SHP77 (cell line): Measurements from ENCODE around the gene ZNF787.

Experiments used
- DNase-seq, 2 experiments: peaks; one replicate each; lab custom pipeline; 2025; lab: John Stamatoyannopoulos, UW

The ZNF787 gene

GRCh38 chr19:56120371-56121179 lies 520 bp downstream of the ZNF787 start:
- DNase-seq = peak; percentile 58 to 65

DNA sequence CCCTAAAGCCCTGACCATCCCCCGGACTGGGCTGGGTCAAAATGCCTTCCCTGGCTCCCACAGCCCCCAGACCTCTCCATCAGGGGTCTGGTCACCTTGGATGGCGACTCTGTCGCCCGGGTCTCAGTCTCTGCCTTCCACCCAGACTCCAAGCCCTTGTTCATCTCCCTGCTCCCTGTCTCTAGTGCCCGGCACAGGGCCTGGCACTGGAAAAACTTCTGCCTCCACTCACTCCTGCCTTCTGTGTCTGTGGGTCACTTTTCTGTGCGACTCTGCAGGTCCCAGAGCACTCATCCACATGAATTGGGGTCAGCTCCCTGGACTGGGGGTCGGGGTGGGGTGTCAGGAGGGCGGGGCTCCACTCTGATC lies 1.1 kb downstream of the ZNF787 start:
- DNase-seq = no peak

GRCh38 chr19:56119582-56119978 lies 1.5 kb downstream of the ZNF787 start:
- no peak for DNase-seq

DNA sequence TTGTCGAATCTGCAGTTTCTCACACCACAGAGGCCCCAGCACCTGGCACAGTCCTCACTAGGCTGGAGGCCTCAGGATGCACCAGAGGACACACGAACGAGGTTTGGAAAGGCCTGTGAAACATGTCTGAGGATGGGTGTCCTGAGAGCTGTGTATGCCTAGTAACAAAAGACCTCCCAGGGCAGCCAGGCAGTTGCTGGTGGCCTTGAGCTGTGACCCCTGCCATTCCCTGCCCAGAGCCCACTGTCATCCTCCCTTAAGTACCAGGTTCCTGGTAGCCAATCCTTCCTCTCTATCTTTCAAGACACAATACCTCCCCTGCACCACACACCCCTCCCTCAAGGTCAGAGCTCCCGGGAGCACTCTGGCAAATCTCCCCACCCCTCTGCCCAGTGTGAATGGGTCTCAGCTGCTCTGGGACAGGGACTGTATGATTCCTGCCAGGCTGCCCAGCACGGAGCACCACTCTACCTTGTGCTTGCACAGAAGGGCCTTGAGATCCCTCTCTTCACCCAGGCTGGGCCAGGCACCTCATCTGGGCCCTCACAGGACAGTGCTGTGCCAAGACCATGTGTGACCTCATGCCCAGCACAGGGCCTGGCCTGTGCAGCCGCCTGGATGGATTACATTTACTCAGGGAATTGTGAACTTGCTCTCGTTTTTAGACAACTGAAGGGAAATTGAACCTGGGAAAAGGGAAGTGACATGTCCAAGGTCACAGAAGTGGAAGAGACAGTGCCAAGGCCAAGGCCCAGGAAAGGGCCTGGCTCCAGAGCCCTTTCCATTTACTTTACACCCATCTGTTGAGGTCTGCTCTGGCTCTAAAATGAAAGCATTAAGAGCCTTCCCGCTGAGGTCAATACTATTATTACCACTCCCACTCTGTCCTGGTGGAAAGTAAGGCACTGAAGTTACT lies 2.2 kb downstream of the ZNF787 start:
- no peak for DNase-seq

DNA sequence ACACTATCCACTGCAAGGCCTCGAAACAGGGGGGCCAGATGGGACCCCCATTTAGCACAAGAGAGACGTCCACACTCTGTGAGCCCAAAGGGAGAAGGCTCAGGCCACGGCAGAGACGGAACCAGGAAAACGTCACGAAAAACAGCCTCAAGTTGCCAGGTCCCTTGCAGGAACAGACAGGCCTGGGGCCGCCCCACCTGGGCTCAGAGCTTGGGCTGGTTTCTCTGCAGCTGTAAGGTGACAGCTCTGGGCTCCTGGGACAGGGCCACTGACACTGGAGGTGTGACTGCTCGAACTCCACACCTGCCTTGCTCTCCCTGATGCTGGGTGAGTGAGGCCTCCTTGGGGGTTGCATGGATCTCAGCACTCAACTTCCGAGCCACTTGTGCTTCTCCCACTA lies 3.2 kb downstream of the ZNF787 start:
- DNase-seq = no peak

DNA sequence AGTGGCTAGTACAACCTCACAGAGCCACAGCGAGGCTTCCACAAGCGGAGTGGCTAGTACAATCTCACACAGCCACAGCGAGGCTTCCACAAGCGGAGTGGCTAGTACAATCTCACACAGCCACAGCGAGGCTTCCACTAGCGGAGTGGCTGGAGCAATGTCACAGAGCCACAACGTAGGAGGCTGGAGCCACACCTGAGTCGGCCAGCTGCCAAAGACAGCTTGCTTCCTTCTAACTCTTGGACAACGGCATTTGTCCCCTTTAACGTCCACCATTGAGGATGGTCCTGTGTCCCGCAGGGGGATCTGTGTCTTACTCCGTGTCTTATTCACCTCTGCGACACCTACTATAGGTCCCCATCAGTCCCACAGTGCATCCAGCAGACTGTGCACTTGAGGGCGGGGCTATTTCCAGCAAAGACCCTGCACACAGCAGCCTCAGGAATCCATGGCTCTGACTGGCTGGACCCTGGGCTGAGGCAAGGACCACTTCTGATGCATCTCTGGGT lies 3.7 kb downstream of the ZNF787 start:
- DNase-seq = no peak

- no peak for DNase-seq
These were observed 4.5 kb downstream of the ZNF787 start for GRCh38 chr19:56116606-56117005.

- DNase-seq = no peak
These were observed 5.6 kb downstream of the ZNF787 start for GRCh38 chr19:56115490-56115889.

- DNase-seq = no peak
These were observed 6.4 kb downstream of the ZNF787 start for GRCh38 chr19:56114778-56115110.

GRCh38 chr19:56114051-56114777 lies 6.9 kb downstream of the ZNF787 start:
- DNase-seq = no peak

- no peak for DNase-seq
These were observed 7.9 kb downstream of the ZNF787 start for GRCh38 chr19:56113074-56113632.

DNA sequence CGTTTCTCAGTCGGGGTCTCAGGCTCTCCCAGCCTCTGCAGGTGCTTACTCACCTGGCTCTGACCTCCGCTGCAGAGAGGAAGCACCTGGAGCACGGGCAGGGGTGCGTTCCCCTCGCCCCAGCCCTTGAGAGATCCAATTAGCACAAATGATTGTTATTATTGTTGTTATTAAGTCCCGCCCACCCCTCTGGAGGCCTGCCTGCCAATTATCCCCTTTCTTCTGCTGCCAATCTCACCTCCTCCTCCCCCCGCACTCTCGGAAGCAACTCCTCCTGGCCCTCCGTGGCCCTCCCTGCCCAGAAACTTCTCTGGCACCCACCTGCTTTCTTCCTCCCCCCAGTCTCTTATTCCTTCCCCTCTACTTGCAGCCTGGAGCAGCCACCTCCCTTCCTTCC lies 8.8 kb downstream of the ZNF787 start:
- DNase-seq = no peak

- DNase-seq = no peak
These were observed 9.3 kb downstream of the ZNF787 start for GRCh38 chr19:56111601-56112312.

DNA sequence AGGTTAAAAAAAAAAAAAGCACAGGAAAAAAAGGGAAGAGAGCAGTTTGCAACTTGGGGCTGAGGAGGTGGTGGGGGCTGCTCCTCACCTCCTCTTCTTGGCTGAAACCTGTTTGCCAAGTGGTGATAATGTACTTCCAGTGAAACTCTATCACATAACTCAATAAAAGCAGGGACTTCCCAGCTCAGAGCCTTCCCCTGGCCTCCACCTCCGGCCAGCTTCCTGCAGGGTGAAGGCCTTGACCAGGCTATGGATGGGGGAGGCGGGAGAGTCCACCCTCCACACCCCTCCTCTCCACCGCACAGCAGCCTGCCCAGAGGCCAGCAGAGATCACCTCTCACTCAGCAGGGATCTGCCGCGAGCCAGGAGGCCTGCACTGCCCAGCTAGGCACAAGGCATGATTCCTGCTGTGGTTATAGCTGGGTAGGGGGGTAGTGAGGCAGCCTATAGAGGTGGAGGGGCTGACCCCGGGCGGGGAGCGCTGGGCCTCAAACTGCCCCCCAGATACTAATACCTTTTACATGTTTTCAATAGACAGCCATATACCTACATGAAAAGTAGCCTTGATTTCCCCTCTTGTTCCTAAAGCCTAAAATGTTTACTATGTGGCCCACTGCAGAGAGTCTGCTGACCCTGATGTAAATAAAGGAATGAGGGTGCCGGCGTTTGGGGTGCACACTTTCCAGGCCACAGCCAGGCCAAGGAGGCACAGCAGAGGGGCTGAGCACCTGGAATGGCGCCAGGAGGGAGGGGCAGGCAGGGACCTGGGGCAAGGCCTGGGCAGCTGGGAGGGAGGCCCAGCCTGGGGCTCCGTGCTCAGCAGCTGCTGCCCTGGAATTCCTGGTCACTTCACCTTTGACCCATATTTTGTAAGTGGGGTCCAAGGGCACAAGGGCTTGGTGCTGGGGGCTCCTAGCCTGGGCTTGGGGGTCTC lies 10.3 kb downstream of the ZNF787 start:
- no peak for DNase-seq

- DNase-seq = no peak
These were observed 11.9 kb downstream of the ZNF787 start for GRCh38 chr19:56109226-56109625.

- DNase-seq = no peak
These were observed 12.5 kb downstream of the ZNF787 start for GRCh38 chr19:56108447-56109195.

DNA sequence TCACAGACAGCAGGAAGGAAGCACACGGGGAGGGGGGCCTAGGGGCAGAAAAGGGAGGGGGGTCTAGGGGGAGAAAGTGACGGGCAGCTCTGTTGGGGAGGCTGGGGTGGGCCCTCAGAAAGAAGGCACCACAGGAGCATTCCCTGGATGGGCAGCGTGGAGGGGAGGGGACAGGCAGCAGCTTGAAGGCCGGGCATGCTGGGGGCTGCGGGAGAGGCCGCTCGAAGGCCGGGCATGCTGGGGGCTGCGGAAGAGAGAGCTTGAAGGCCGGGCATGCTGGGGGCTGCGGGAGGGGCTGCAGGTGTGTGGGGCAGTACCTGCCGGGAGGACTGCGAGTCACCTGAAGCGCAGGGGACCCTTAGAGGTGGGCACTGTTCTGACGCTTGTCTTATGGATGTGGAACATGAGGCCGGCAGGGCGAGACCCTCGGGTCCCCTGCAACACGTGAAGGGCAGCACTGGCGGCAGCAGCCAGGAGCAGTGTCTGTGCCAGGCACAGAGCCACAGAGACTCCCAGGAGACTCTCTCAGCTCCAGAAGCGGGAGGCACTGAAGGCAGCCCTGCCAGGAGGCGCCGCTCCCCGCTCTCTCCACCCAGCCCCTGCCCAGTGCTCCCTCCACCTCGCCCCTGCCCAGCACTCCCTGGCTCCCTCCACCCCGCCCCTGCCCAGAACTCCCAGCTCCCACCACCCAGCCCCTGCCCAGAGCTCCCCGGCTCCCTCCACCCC lies 13.3 kb downstream of the ZNF787 start:
- no peak for DNase-seq

- no peak for DNase-seq
These were observed 14.1 kb downstream of the ZNF787 start for GRCh38 chr19:56106993-56107392.

DNA sequence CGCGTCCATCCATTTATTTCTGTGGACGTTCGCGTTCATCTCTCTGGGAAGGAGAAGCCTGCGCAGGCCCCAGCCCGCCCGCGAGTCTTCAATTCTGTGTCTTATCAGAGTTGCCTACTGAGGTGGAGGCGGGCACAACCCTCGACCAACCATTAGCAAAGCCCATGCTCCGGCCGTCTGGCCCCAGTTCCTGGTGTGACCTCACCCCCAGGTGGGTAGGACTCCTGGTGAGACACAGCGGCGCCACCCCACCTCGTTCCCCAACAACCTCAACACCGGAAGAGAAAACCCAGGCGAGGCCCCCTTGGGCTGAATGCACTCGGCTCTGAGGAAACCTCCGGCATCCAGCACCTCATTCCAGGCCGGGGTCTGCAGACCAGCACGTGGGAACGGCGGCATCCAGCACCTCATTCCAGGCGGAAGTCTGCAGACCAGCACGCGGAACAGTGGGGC lies 14.7 kb downstream of the ZNF787 start:
- DNase-seq = no peak
